Nephron progenitor cell (in vitro differentiated cells): Measurements from ENCODE around the gene ERC2.

Experiments
- DNase-seq: peaks from one replicate; pipeline ENCODE4 v3.0.0; 2021
- H3K27ac Mint-ChIP-seq: 2 replicates; pipeline ENCODE4 v1.8.0; 2021; ENCODE audit warnings: mild to moderate bottlenecking, moderate library complexity, mixed read lengths
- H3K27me3 Mint-ChIP-seq: 2 replicates; pipeline ENCODE4 v1.8.0; 2021; ENCODE audit warnings: mild to moderate bottlenecking, low read depth, mixed read lengths; ENCODE audit not compliant: poor library complexity
- H3K36me3 Mint-ChIP-seq: 2 replicates; pipeline ENCODE4 v1.8.0; 2021; ENCODE audit warnings: low read depth, mixed read lengths
- H3K4me1 Mint-ChIP-seq: 2 replicates; pipeline ENCODE4 v1.8.0; 2021; ENCODE audit warnings: mixed read lengths
- H3K4me3 Mint-ChIP-seq: 2 replicates; pipeline ENCODE4 v1.8.0; 2021; ENCODE audit warnings: mild to moderate bottlenecking, moderate library complexity, mixed read lengths
- H3K9me3 Mint-ChIP-seq: 2 replicates; pipeline ENCODE4 v1.8.0; 2021; ENCODE audit warnings: mild to moderate bottlenecking, moderate library complexity, mixed read lengths
- CTCF ChIP-seq: fragments of 200-600 bp; sonication (generic); IDR thresholded peaks from 2 replicates; pipeline ENCODE4 v1.5.0; 2021; ENCODE audit warnings: antibody characterized with exemption

ERC2 gene

GRCh38 chr3:55585856-55586255, 882.4 kb downstream of the ERC2 start:
- Mint-ChIP-seq H3K4me1 (peaks cover 60% of the 10 kb centered on the region), H3K27me3 (no peaks in the 10 kb centered on the region), H3K27ac (no peak overlapping the region), H3K4me3 (no peak overlapping the region), H3K36me3 (peaks cover under 1% of the 10 kb centered on the region), H3K9me3 (no peaks in the 10 kb centered on the region)
- DNase-seq: no peak
- TF ChIP-seq CTCF: no peak

- DNase-seq: no peak
- no peak for TF ChIP-seq CTCF
- no peak overlapping the region for H3K4me3 Mint-ChIP-seq
- peaks cover 3% of the 10 kb centered on the region for H3K9me3 Mint-ChIP-seq
- H3K27me3 Mint-ChIP-seq: no peaks in the 10 kb centered on the region
- peaks cover 5% of the 10 kb centered on the region for H3K36me3 Mint-ChIP-seq
- peaks cover 57% of the 10 kb centered on the region for H3K4me1 Mint-ChIP-seq
- peak overlapping the region; percentile 24 for H3K27ac Mint-ChIP-seq
These were observed 883.4 kb downstream of the ERC2 start for GRCh38 chr3:55584716-55585368.

GRCh38 chr3:55584030-55584429, 884.2 kb downstream of the ERC2 start:
- no peak for DNase-seq
- peaks cover 55% of the 10 kb centered on the region for H3K4me1 Mint-ChIP-seq
- H3K36me3 Mint-ChIP-seq: peaks cover 5% of the 10 kb centered on the region
- H3K27ac Mint-ChIP-seq: no peak overlapping the region
- no peak overlapping the region for H3K4me3 Mint-ChIP-seq
- H3K27me3 Mint-ChIP-seq: no peaks in the 10 kb centered on the region
- TF ChIP-seq CTCF: no peak
- H3K9me3 Mint-ChIP-seq: peaks cover 3% of the 10 kb centered on the region

- Mint-ChIP-seq H3K27me3 (no peaks in the 10 kb centered on the region), H3K4me3 (no peak overlapping the region)
These were observed 884.8 kb downstream of the ERC2 start for GRCh38 chr3:55583475-55583874.

GRCh38 chr3:55579496-55579895, 888.8 kb downstream of the ERC2 start:
- peaks cover 9% of the 10 kb centered on the region for H3K36me3 Mint-ChIP-seq
- no peaks in the 10 kb centered on the region for H3K27me3 Mint-ChIP-seq
- peaks cover 15% of the 10 kb centered on the region for H3K9me3 Mint-ChIP-seq
- TF ChIP-seq CTCF: no peak
- DNase-seq: no peak
- no peak overlapping the region for H3K27ac Mint-ChIP-seq
- peaks cover 43% of the 10 kb centered on the region for H3K4me1 Mint-ChIP-seq
- no peak overlapping the region for H3K4me3 Mint-ChIP-seq

More at GRCh38 chr3:55583475-55583874, 884.8 kb downstream of the ERC2 start:
- no peak overlapping the region for H3K27ac Mint-ChIP-seq
- peaks cover 8% of the 10 kb centered on the region for H3K9me3 Mint-ChIP-seq
- H3K4me1 Mint-ChIP-seq: peaks cover 54% of the 10 kb centered on the region
- no peak for DNase-seq
- peaks cover 9% of the 10 kb centered on the region for H3K36me3 Mint-ChIP-seq
- no peak for TF ChIP-seq CTCF
